Measurements from ENCODE around the gene SPATA45. TPM values are rescaled to one million over a fixed set of nuclear protein-coding genes. Genes with fewer than 3 reads are reported as not detected.

The SPATA45 gene
- total RNA-seq = under 1 TPM in 2 of 9 donors, not detected in 7; 0.39 to 0.56 TPM
- not detected for polyA plus RNA-seq
- long read RNA-seq, donor 1 = 0 reads
- long read RNA-seq, donor 2 = 0 reads
- long read RNA-seq, donor 3 = 0 reads
- long read RNA-seq, donor 4 = 0 reads
- long read RNA-seq, donor 5 = 0 reads
- long read RNA-seq, donor 6 = 0 reads
- long read RNA-seq, donor 7 = 0 reads
- long read RNA-seq, donor 8 = 0 reads
- long read RNA-seq, donor 9 = 0 reads
- long read RNA-seq, donor 10 = 0 reads

DNA sequence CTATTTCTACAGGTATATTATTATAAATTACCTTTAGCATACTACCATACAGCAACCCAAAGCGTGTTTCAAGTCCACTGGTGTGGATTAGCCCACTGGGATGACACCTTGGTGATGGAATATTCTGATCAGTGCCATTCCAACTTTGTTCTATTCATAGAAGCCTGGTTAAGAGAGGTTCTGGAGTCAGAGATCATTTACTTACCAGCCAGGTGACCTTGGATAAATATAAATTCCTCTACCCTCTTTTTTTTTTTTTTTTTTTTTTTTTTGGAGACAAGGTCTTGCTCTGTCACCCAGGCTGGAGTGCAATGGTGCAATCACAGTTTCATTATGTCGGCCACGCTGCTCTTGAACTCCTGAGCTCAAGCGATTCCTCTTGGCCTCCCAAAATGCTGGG is at the start of gene SPATA45:
SPATA45 (minus strand) TSS at position 101 of the 400 bp plus-strand sequence. CDS start 11,500 bp downstream, outside the sequence.
- no peak within 1 kb of the TSS for H3K4me3 ChIP-seq
- no peak within 1 kb of the TSS for H3K27ac ChIP-seq
- H3K4me1 ChIP-seq (replicated peaks in 1 of 2) = no peaks in the 10 kb centered on the region
- no peak for DNase-seq
- no peaks in the 10 kb centered on the region for H3K27me3 ChIP-seq
- no peaks in the 10 kb centered on the region for H3K36me3 ChIP-seq (replicated peaks in 1 of 2)
- H3K9me3 ChIP-seq (replicated peaks in 1 of 3) = no peaks in the 10 kb centered on the region
- intact Hi-C loops (cut with DNase I) = no loop called here
- TF ChIP-seq, protein P1, sequence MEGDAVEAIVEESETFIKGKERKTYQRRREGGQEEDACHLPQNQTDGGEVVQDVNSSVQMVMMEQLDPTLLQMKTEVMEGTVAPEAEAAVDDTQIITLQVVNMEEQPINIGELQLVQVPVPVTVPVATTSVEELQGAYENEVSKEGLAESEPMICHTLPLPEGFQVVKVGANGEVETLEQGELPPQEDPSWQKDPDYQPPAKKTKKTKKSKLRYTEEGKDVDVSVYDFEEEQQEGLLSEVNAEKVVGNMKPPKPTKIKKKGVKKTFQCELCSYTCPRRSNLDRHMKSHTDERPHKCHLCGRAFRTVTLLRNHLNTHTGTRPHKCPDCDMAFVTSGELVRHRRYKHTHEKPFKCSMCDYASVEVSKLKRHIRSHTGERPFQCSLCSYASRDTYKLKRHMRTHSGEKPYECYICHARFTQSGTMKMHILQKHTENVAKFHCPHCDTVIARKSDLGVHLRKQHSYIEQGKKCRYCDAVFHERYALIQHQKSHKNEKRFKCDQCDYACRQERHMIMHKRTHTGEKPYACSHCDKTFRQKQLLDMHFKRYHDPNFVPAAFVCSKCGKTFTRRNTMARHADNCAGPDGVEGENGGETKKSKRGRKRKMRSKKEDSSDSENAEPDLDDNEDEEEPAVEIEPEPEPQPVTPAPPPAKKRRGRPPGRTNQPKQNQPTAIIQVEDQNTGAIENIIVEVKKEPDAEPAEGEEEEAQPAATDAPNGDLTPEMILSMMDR (IDR thresholded peaks at IDR 0.05) = no peak
- TF ChIP-seq POLR2A (IDR thresholded peaks at IDR 0.05) = no peak
- WGBS, 4 donors = 88 to 94% (median 90%) methylated on average over 4 of the region's 4 CpGs

DNA sequence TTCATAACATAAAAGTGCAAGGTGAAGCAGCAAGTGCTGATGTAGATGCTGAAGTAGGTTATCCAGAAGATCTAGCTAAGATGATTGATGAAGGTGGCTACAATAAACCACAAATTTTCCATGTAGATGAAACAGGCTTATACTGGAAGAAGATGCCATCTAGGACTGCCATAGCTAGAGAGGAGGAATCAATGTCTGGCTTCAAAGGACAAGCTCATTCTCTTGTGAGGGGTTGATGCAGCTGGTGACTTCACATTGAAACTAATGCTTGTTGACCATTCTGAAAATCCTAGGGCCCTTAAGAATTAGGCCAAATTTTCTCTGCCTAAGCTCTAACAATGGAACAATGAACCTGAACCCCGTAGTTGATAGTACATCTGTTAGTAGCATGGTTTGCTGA is 44.7 kb upstream of the SPATA45 start:
- DNase-seq = no peak
- Histone ChIP-seq H3K36me3 (replicated peaks in 1 of 2) (peaks cover 0 to 31% of the 10 kb centered on the region in 2 donors), H3K27me3 (no peaks in the 10 kb centered on the region), H3K4me3 (no peak overlapping the region), H3K4me1 (replicated peaks in 1 of 2) (no peaks in the 10 kb centered on the region), H3K9me3 (replicated peaks in 1 of 3) (no peaks in the 10 kb centered on the region), H3K27ac (no peak overlapping the region)
- TF ChIP-seq, protein P1 (IDR thresholded peaks at IDR 0.05) = no peak
- no peak for TF ChIP-seq POLR2A (IDR thresholded peaks at IDR 0.05)
- intact Hi-C loops (cut with DNase I) = no loop called here
- WGBS, 4 donors = 91 to 100% (median 98%) methylated on average over 1 of the region's 1 CpG

DNA sequence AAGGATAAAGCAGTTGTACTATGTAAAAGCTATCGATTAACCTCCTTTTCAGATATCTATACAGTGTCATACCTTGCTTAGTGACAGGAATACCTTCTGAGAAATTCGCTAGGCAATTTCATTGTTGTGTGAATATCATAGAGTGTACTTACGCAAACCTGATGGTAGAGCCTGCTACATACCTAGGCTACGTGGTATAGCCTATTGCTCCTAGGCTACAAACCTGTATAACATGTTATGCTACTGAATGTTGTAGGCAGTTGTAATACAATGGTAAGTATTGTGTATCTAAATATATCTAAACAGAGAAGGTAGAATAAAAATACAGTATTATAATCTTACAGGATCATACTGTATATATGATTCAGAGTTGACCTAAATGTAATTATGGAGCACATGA is 37.1 kb upstream of the SPATA45 start:
- DNase-seq = no peak
- intact Hi-C loops (cut with DNase I) = no loop called here

DNA sequence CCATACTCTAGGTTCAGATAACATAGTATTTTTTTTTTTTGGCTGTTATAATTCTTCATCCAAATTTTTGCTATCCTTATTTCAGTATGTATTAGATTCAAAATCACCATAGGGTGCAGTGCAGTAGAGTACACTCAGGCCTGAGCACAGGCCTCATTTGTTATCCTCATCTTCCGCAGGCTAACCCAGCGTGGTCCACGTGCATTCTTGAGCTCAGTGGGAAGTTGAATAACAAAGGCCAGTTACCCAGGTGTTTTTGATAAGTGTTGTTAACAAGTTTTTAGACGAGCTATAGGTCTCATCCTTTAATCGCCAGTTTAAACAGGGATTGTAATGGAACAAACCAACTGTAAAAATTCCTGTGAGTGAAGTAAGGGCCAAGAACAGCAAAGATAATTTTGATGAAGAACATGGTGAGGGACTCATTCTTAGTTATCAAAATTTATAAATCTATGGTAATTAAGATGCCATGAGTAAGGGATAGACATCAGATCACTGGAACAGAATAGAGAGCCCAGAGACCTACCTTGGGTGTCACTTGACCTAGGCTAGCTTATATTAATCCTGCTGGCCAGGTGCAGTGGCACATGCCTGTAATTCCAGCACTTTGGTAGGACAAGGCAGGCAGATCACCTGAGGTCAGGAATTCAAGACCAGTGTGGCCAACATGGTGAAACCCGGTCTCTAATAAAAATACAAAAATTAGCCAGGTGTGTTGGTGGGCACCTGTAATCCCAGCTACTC is 32.7 kb upstream of the SPATA45 start:
- no peak for TF ChIP-seq POLR2A (IDR thresholded peaks at IDR 0.05)
- TF ChIP-seq, protein P1 (IDR thresholded peaks at IDR 0.05) = no peak
- H3K36me3 ChIP-seq (replicated peaks in 1 of 2) = peaks cover 0 to 9% of the 10 kb centered on the region in 2 donors

More for the DNA sequence above, 37.1 kb upstream of the SPATA45 start:
- no peak for TF ChIP-seq POLR2A (IDR thresholded peaks at IDR 0.05)
- TF ChIP-seq, protein P1 (IDR thresholded peaks at IDR 0.05) = no peak
- no peaks in the 10 kb centered on the region for H3K9me3 ChIP-seq (replicated peaks in 1 of 3)
- H3K4me1 ChIP-seq (replicated peaks in 1 of 2) = no peaks in the 10 kb centered on the region
- 74 to 85% (median 80%) methylated on average over 4 of the region's 4 CpGs for WGBS, 4 donors
- H3K36me3 ChIP-seq (replicated peaks in 1 of 2) = peaks cover 0 to 10% of the 10 kb centered on the region in 2 donors
- no peaks in the 10 kb centered on the region for H3K27me3 ChIP-seq
- no peak overlapping the region for H3K4me3 ChIP-seq
- no peak overlapping the region for H3K27ac ChIP-seq

More for the DNA sequence above, 32.7 kb upstream of the SPATA45 start:
- H3K4me3 ChIP-seq = no peak overlapping the region
- no peak overlapping the region for H3K27ac ChIP-seq
- 88 to 93% (median 92%) methylated on average over 6 of the region's 6 CpGs for WGBS, 4 donors
- intact Hi-C loops (cut with DNase I) = no loop called here
- no peaks in the 10 kb centered on the region for H3K9me3 ChIP-seq (replicated peaks in 1 of 3)
- no peaks in the 10 kb centered on the region for H3K27me3 ChIP-seq
- DNase-seq = no peak
- H3K4me1 ChIP-seq (replicated peaks in 1 of 2) = no peaks in the 10 kb centered on the region
